Sciatic nerve (tissue), 2 donors: ENCODE results near the gene PCBP2. TPM values are rescaled to one million over a fixed set of nuclear protein-coding genes. Genes with fewer than 3 reads are reported as not detected.
"Not testable (repeated sequence)": the region's sequence is repeated elsewhere in the genome, so short reads cannot be mapped to it uniquely, and the experiment has no call there.

Experiments used
- ATAC-seq: fragments of 200-7000 bp; cut with Tn5 transposase; one replicate; pipeline ENCODE4 v1.9.1; 2020; ENCODE audit warnings: mild to moderate bottlenecking, moderate library complexity
- DNase-seq: peaks from one replicate; pipeline ENCODE4 v3.0.0-alpha.2; 2020; ENCODE audit warnings: low spot score
- intact Hi-C: fragments of 100-400 bp; cut with DNase I; formaldehyde crosslinking; loops from one replicate; pipeline ENCODE4 v1.14.2; 2022
- total RNA-seq: library from RNA; stranded (reverse); fragmentation: NEBNext Ultra II Directional; extraction: Animal tissue kit (Norgen Biotek cat#: 25700); gene quantifications from one replicate; pipeline ENCODE4 v1.2.1, GENCODE V29; 2021
- donor health status: DM: no; HTN: no; CAD: no.
- donor health status: DM: no; HTN: no; CAD: no.

PCBP2 gene
- total RNA-seq, 1 donor from 2014 or later: 772 TPM

- DNase-seq: no peak
- intact Hi-C loops: no loop called here
- no peak for ATAC-seq
These were observed 20.7 kb upstream of the PCBP2 start for GRCh38 chr12:53431187-53431586.

GRCh38 chr12:53435326-53435725 is 16.6 kb upstream of the PCBP2 start:
- intact Hi-C loops: not testable (repeated sequence)

GRCh38 chr12:53439582-53439981 is 12.3 kb upstream of the PCBP2 start:
- ATAC-seq, intact Hi-C loops, DNase-seq: not testable (repeated sequence)

More at GRCh38 chr12:53435326-53435725, 16.6 kb upstream of the PCBP2 start:
- DNase-seq, ATAC-seq: not testable (repeated sequence)

- ATAC-seq (peak; percentile 99), DNase-seq (peak; percentile 99)
- intact Hi-C loops: no loop called here
These were observed 10.7 kb upstream of the PCBP2 start, which contains the start of gene PRR13 for GRCh38 chr12:53441040-53441833. Gene PRR13 (plus strand): TSS chr12:53441734. CDS start chr12:53442715, 981 bp downstream.

- intact Hi-C loops: no loop called here
- ATAC-seq: no peak
- DNase-seq: no peak
These were observed 7.9 kb upstream of the PCBP2 start for GRCh38 chr12:53443955-53444354.

- intact Hi-C loops, ATAC-seq, DNase-seq: not testable (repeated sequence)
These were observed 7.1 kb upstream of the PCBP2 start for GRCh38 chr12:53444593-53445325.

- intact Hi-C loops: loop anchor here (10.0 kb wide), 1 partner anchor 54 kb away; the partner anchor contains the start of genes NPFF and TARBP2
- ATAC-seq (no peak), DNase-seq (no peak)
These were observed 966 bp upstream of the PCBP2 start for GRCh38 chr12:53450936-53451335.

- peak; percentile 85 for ATAC-seq
- peak; percentile 92 for DNase-seq
- intact Hi-C loops: loop anchor here (10.0 kb wide), 1 partner anchor 52 kb away; the partner anchor contains the start of genes NPFF and TARBP2
These were observed 516 bp downstream of the PCBP2 start for GRCh38 chr12:53452159-53453077.

- intact Hi-C loops: loop anchor here (10.0 kb wide), 1 partner anchor 51 kb away; the partner anchor contains the start of genes NPFF and TARBP2
- ATAC-seq (no peak), DNase-seq (no peak)
These were observed 2.2 kb downstream of the PCBP2 start for GRCh38 chr12:53453953-53454640.

GRCh38 chr12:53454707-53455106 is 2.8 kb downstream of the PCBP2 start:
- no peak for ATAC-seq
- DNase-seq: no peak
- intact Hi-C loops: loop anchor here (10.0 kb wide), 1 partner anchor 50 kb away; the partner anchor contains the start of genes NPFF and TARBP2

GRCh38 chr12:53456654-53457366 is 4.9 kb downstream of the PCBP2 start:
- no peak for ATAC-seq

GRCh38 chr12:53459097-53459496 is 7.2 kb downstream of the PCBP2 start:
- DNase-seq (no peak), ATAC-seq (no peak)
- intact Hi-C loops: loop anchor here (10.0 kb wide), 1 partner anchor 46 kb away; the partner anchor contains the start of genes NPFF and TARBP2

More at GRCh38 chr12:53456654-53457366, 4.9 kb downstream of the PCBP2 start:
- intact Hi-C loops: loop anchor here (10.0 kb wide), 1 partner anchor 48 kb away; the partner anchor contains the start of genes NPFF and TARBP2
- no peak for DNase-seq

GRCh38 chr12:53461059-53461458 is 9.2 kb downstream of the PCBP2 start:
- ATAC-seq (no peak), DNase-seq (no peak)
- intact Hi-C loops: no loop called here

- intact Hi-C loops: no loop called here
- no peak for ATAC-seq
- DNase-seq: no peak
These were observed 9.7 kb downstream of the PCBP2 start for GRCh38 chr12:53461591-53461990.

GRCh38 chr12:53462935-53463334 is 11.0 kb downstream of the PCBP2 start:
- DNase-seq: no peak
- no peak for ATAC-seq
- intact Hi-C loops: no loop called here

GRCh38 chr12:53463802-53464560 is 12.1 kb downstream of the PCBP2 start:
- DNase-seq (no peak), ATAC-seq (no peak)
- intact Hi-C loops: no loop called here
